HG03139 (cell line): ENCODE results near the gene MIPOL1.
"Not testable (repeated sequence)": the region's sequence is repeated elsewhere in the genome, so short reads cannot be mapped to it uniquely, and the experiment has no call there.

Source experiments
- ATAC-seq: cut with Tn5 transposase; IDR thresholded peaks from one replicate; pipeline ENCODE4 v1.9.1; 2021; ENCODE audit not compliant: unreplicated experiment

Gene MIPOL1

DNA sequence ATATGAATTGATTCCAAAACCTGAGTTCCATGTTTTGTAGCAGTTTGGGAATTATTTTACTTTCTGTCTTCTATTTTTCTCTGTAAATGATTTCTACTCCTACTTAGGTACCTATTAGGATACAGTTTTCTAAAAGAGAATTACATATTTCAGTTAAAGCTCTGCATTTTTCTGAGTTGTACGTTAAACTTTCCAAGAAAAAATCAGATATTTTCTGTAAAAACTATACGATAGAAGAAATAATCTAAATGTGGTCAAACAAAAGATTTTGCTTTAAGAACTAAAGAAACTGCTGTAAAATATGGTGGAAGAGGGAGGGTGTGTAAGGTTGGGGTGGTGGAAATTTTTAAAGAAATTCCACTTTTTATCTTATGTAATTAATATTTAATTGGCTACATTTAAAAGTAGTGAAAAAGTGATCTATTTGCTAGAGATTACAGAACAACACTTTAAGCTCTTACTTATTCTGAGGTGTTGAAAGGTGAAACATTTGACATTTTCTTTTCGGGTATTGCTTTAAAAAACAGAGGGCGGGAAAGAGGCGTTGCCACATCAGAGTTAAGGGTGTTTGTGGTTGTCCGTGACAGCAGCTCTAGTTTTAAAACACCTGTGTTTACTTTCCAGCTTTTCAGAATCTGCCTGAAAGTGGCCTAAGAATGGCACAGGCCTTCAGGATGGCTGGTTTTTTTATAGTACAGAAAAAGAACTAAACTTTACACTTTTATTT lies 187.3 kb downstream of the MIPOL1 start:
- ATAC-seq = no peak

DNA sequence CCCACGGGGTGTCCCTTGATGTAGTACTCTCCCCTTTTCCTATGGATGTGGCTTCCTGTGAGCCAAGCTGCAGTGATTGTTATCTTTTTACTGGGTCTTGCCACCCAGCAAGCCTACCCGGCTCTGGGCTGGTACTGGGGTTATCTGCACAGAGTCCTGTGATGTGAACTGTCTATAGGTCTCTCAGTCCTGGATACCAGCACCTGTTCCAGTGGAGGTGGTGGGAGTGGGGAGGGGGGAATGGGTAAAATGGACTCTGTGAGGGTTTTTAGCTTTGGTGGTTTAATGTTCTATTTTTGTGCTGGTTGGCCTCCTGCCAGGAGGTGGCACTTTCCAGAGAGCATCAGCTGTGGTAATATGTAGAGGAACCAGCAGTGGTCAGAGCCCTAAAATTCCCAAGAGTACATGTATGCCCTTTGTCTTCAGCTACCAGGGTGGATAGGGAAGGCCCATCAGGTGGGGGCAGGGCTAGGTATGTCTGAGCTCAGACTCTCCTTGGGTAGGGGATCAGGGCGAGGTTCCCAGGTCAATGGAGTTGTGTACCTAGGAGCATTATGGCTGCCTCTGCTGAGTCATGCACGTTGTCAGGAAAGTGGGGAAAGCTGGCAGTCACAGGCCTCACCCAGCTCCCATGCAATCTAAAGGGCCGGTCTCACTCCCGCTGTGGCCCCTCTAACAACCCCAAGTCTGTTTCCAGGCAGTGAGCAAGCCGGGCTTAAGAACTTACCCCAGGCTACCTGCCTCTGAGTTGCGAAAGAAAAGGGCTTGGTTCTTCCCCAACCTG lies 199.6 kb downstream of the MIPOL1 start:
- not testable (repeated sequence) for ATAC-seq

DNA sequence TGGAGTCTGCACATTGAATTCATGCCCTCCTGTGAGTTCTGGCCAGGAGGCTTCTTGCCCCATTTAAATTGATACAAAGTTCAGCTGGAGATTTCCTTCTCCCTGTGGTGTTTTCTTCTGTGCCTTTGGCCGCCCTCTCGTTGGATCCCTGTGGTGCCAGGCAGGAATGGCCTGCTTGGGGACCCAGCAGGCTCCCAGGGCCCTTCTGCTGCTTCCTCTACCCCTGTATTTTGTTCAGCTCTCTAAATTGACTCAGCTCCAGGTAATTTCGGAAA lies 200.1 kb downstream of the MIPOL1 start:
- ATAC-seq = no peak

DNA sequence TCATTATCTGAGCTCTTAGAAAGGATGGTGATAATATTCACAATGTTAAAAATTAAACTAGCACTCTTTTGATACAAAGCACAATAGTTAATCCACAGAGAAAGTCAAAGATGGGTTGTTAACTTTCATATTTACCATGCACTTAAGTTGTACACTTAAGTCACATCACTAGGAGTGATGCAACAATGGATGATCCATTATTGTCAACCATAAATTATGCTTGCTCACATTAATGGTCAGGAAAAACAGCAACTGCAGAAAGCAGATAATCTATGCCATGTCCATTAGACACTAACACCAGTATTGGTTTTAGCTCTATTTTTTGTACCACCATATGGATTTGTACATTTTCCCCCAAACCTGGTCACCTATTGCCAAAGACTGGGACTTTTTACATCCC lies 201.8 kb downstream of the MIPOL1 start:
- ATAC-seq = no peak

DNA sequence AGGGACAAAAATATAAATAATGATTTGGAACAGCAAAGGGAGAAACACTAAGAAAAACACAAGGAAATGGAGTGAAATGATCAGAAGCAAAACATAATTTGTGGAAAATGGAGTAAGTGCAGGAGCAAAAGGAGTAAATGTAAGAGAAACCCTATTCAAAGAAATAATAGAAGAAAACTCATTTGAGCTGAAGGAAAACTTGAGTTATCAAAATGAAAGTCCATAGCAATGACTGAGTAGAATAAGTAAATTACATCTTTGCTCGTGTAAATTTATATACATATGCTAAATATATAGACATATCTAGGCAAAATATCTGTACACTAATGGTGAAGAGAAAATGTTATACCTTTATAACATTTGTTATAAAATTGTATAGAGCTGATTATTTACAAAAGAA lies 203.4 kb downstream of the MIPOL1 start:
- ATAC-seq = no peak

DNA sequence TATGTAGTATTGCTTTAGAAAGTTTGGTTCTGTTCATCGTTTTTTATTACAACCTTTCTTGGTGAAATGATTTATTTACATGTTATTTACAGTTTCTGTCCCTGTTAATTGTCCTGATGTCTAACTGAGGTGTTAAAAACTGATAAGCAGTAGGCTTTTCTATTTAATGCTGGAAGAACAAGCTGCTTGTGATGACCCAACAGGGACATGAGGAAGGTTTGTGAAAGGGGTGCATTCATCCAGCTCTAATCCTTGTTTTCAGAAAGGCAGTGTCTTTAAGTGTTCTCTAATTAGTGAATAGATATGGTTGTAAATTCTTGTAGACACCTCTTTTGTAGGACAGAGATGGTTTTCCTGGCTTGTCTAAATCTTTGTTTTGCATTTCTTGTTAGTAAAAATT lies 205.9 kb downstream of the MIPOL1 start:
- ATAC-seq = no peak

DNA sequence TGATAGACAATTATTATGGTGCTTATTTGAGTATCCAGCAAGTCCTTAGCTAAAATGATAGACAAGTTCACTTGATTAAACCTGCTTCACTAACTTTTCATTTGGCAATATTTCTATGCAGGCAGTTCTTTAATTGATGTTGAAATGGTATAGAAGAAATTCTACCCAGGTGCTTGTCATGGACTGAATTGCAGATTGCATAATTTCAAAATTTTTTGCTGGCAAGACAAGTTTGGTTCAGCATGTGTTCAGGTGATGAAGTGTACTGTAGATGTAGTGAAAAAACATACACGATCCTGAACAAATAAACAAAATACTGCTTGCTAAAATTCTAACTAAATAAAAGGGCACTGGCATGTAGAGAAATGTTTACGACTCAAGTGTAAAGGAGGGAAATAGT lies 208.4 kb downstream of the MIPOL1 start:
- no peak for ATAC-seq

DNA sequence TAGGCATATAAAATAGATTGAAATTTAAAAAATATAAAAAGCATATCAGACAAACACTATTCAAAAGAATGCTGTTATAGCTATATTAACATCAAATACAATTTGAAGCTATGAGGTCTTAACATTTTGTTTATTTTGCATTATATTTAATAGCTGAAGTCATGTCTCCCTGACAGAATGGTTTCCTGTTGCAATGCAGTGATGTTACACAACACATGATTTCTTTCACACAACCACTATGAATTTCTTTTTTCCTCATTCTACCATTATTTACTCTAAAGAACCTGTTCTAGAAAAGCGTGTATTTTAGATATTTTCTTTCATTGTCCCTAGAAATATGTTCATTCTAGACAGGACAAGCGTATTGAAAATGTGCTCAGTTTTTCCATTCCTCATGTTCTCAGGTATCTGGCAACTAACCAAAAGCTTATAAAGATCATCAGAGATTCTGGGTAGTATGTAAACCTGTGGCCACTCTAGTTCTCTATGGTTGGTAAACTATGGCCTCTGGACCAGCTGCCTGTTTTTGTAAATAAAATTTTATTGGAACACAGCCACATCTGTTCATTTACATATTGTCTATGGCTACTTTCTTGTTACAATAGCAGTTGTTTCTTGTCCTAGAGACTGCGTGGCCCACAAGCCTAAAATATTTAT lies 213.5 kb downstream of the MIPOL1 start:
- ATAC-seq = no peak

DNA sequence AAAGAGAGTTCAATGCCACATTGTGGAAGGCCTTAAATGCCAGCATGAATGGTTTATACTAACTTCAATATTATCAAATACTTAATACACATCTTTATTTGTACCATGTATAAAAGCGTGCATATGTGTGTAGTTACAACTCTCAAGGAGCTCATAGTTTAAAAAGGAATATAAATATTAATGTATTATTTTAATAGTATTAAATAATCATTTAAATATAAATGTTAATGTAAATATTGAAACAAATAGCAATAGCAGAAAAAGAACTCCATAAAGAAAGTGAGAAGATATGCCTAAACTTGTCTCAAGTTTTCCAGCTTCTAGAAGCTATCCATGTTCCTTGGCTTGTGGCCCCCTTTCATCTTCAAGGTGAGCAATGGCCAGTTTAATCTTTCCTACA lies 215.3 kb downstream of the MIPOL1 start:
- ATAC-seq = no peak

DNA sequence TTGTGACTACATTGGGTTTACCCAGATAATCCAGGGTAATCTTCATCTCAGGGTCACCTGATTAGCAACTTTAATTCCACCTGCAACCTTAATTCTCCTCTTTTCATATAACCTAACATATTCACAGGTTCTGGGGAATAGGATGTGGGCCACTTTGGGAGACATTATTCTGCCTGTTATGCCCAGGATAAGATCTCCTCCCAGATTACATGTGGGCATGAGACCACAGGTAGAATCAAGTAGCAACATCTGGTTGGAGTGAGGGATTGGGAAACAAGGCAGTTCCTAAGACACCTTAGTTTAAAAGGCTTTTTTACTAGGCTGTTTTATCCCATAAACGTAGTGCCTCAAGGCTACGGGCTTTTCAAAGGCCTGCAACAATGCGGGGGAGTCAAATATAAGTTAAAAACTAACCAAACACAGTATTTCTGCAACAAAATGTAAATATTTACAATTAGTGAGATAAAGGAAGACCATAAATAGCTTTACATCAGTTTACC lies 215.8 kb downstream of the MIPOL1 start:
- ATAC-seq = no peak

DNA sequence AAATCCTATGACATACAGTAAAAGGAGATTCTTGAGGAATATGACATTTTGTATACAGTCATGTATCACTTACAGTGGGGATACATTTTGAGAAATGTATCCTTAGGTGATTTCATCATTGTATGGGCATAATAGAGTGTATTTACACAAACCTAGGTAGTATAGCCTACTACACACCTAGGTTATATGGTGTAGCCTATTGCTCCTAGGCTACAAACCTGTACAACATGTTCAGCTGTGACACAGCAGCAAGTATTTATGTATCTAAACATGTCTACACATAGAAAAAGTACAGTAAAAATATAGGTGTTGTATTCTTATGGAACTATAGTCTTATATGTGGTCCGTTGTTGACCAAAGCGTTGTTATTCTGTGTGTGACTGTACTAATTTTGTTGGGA lies 218.5 kb downstream of the MIPOL1 start:
- ATAC-seq = no peak

DNA sequence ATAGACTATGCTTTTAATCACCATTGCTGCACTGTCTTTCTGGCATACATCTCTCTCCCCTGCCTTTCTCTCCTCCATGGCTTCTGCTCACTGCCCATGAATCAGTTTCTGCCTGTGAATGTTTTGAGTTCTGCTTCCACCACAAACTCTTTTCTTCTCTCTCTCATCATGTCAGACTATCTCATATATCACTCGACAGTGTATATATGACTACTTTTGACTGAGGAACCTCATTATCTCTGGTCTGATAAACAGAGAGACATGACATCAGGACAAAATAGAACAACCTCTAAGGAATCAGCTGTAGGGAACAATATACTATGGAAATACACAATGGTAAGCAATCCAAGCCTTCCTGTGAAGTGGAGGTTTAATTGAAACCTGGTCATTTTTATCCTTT lies 219.4 kb downstream of the MIPOL1 start:
- no peak for ATAC-seq

DNA sequence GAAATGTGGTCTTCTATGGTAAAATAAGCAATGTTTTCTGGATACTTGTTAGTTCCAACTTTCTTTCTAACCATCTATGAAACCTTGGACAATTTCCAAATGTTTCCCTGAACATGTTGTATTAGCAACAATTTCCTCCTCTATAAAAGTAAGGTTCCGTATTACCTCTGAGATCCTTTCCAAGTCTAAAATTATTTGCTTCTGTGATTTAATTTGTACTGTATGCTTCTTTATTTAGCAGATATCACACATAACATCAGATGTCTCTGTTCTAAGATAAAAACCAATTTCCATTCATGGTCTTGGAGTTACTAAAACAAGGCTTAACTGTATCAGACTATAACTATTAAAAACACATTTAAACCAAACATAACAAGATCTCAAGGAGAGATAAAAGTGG lies 220.1 kb downstream of the MIPOL1 start:
- no peak for ATAC-seq

DNA sequence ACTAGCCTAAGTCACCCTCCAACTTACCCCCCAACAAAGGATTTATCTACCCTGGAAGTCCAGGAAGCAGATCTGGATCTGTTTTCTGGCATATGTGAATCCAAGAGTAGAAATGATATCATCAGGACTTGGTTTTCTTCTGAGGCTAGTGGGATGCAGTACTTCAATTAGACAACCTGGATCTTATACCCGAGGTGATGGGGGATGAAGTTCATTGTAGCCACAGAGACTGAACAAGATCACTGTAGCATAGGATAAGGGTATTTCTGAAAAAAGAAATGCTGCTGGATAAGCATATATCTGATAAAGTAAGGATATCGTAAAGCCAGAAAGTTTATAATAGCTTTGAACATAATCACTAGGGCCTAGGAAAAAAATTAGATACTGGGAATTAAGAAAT lies 222.9 kb downstream of the MIPOL1 start:
- no peak for ATAC-seq

DNA sequence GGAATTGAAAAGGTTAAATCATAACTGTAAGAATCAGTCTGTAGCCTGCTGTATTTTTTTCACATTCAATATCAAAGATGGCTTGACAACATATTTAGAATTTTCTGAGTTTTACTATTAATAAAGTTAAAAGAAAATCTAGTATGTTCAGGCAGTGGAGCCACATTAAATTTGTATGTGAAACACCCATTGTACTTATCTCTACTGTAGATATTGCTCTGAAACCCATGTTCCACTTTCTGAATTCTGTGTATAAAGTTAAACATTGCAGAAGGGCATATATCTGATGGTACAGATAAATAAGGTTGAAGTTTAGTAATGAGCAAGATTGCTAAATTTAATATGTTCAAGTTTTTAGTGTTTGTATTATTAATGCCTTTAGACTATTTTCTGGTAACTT lies 224.6 kb downstream of the MIPOL1 start:
- no peak for ATAC-seq

DNA sequence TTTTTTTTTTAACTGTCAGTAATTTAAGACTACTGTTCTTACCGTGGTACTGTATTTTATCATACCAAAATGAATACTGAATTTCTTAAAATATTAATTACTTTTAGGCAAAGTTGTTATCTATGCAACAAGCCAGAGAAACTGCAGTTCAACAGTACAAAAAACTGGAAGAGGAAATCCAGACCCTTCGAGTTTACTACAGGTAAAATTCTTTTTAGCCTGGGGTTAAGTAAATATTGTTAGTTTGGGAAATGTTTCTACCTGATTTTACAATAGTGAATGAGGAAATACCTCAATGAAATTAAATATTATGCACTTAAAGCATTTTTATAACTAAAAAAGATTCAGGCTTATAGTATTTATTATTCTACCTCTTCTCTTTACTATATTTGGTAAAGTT lies 225.0 kb downstream of the MIPOL1 start:
- no peak for ATAC-seq

DNA sequence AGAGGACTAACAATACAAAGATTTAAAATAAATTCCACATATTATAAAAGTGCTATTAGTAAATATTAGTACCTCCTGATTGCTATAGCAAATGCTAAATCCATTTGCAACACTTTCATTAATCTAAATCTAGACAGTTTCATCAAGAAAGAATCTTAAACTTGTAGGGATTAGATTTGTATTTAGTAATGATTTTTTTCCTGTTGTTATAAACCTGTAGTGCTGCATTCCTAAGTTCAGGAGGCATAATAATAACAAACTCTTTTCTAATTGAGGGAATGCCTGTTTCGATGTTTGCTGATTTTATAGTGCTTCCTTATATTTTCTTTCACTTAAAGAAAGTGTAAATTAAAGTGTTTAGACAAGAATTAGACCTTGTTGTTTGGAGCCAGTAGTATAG lies 231.2 kb downstream of the MIPOL1 start:
- ATAC-seq = no peak

DNA sequence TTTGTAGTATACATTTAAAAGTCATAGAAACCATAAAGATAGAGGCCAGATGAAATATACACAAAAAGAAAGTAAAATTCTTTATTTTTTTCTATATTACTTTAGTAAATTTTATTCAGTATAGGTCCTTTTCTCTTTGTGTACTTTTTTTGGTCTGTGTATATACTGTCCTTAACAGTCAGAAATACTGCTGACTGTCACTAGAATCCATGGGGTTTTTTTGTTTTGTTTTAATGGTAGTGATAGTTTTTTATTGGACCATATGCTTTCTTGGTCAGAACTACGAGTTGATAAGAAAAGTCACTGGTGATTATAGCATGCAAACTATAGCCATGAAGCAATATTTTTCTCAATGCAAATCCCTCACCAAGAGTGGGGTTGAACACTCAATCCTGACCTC lies 231.9 kb downstream of the MIPOL1 start:
- no peak for ATAC-seq

DNA sequence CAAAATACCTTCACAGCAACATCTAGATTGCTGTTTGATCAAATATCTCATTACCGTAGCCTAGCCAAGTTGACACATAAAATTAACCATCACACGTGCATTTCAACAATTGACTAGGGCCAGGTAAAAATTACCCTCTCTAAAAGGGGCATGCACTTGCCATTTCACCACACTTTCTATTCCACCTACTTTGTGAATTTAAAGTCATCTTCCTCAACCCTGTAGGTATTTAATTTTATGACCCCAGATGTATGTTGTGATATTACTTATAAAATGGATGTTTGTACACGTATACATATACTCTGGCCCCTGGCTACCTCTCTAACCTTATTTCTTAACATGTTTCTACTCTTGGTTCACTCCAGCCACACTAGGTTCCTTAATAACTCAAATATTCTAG lies 237.1 kb downstream of the MIPOL1 start:
- no peak for ATAC-seq

DNA sequence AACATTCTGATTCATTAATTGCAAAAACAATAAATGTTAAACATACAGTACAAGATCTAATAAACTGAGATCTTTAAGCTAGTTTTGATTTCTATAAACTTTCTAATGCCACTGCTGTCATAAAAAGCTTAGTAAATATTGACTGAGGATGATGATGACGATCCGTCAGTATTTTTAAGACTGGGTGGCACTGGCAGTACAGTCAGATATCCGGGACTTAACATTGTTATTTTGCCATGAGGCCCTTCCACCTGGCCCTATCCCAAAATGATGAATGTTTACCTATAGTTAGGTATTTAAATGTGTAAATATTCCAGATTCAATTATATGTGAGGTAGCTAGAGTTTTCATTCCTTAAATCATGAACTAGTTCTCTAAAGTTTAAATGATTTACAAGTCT lies 238.8 kb downstream of the MIPOL1 start:
- no peak for ATAC-seq

DNA sequence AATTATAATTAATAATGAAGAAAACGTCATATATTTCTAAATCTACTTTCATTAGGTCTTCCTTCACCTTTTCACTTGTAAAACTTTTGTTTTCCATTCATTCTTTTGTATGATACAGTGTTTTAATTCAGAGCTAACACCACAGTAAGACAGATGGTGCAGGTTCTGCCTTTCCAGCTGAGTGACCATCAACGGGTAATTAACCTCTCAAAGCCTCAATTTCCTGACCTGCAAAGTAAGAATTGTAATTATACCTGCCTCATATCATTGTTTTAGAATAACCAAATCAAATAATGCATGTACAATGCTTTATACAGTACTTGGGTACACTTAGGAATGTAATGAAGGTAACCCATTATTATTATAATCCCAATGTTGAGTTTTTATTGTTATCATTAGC lies 239.8 kb downstream of the MIPOL1 start:
- ATAC-seq = no peak

DNA sequence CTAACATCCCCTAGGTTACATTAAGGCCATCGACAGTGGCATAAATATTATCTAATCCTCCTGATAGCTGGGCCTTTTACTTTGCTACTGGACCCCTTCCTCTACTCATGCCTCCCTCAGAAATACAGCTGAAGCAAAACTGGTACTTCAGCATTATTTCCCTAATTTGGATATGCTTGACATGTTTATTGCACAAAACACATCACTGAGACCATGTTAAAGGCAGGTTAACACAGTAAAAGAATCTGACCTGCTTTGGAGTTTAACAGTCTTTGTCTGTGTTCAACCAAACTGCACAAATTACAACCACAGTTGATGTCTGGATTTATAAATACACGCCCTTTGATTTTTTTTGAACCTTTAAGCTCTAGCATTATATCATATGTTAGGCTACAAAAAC lies 240.7 kb downstream of the MIPOL1 start:
- no peak for ATAC-seq
